Thoracic aorta (tissue), 2 donors: Measurements from ENCODE around the gene TNF. TPM values are rescaled to one million over a fixed set of nuclear protein-coding genes. Genes with fewer than 3 reads are reported as not detected.
"Not testable (repeated sequence)": the region's sequence is repeated elsewhere in the genome, so short reads cannot be mapped to it uniquely, and the experiment has no call there.

Source experiments
- ATAC-seq: fragments of 150-250 bp; one replicate; pipeline ENCODE4 v1.8.0; 2017; ENCODE audit warnings: low read depth; ENCODE audit not compliant: insufficient number of reproducible peaks, low FRiP score
- DNase-seq: peaks from one replicate; pipeline ENCODE4 v3.0.0-alpha.2; 2020; ENCODE audit warnings: low spot score
- H3K27ac ChIP-seq, 2 donors: fragments of 200-600 bp; sonication (generic); 1 replicate in 1 of 2; 2 replicates in 1 of 2; pipeline ENCODE4 v1.5.1; 2016; ENCODE audit warnings: mild to moderate bottlenecking in 2 of 2, moderate library complexity in 2 of 2
- H3K27me3 ChIP-seq: fragments of 200-600 bp; sonication (generic); replicated peaks from 2 replicates; pipeline ENCODE4 v1.6.0; 2016; ENCODE audit warnings: mild to moderate bottlenecking; ENCODE audit not compliant: insufficient read depth
- H3K36me3 ChIP-seq: fragments of 200-600 bp; sonication (generic); one replicate; pipeline ENCODE4 v1.5.1; 2016
- H3K4me1 ChIP-seq, 2 donors: fragments of 200-600 bp; sonication (generic); 1 replicate in 1 of 2; 2 replicates in 1 of 2; pipeline versions ENCODE4 v1.5.1 to v1.6.0; 2016; ENCODE audit warnings: low read depth in 2 of 2, mild to moderate bottlenecking in 1 of 2; ENCODE audit not compliant: control insufficient read depth in 1 of 2
- H3K4me3 ChIP-seq: fragments of 200-600 bp; sonication (generic); 2 replicates; pipeline ENCODE4 v1.5.1; 2016; ENCODE audit warnings: mild to moderate bottlenecking
- H3K9me3 ChIP-seq: fragments of 200-600 bp; sonication (generic); 2 replicates; pipeline ENCODE4 v1.5.1; 2016
- total RNA-seq, 2 donors: library from RNA; depleted of rRNA; stranded (reverse); fragments of >200 nt; gene quantifications; one replicate each; pipeline versions ENCODE4 v1.1.0 to v1.2.3, GENCODE V29; 2016
- TF ChIP-seq, protein P1 (sequence below): fragments of 200-600 bp; sonication (generic); IDR thresholded peaks from one replicate; pipeline ENCODE4 v1.5.1; 2019; ENCODE audit warnings: antibody characterized with exemption

Gene TNF
- total RNA-seq, 2 donors from 2014 or later: 0.71 to 3.2 TPM

DNA sequence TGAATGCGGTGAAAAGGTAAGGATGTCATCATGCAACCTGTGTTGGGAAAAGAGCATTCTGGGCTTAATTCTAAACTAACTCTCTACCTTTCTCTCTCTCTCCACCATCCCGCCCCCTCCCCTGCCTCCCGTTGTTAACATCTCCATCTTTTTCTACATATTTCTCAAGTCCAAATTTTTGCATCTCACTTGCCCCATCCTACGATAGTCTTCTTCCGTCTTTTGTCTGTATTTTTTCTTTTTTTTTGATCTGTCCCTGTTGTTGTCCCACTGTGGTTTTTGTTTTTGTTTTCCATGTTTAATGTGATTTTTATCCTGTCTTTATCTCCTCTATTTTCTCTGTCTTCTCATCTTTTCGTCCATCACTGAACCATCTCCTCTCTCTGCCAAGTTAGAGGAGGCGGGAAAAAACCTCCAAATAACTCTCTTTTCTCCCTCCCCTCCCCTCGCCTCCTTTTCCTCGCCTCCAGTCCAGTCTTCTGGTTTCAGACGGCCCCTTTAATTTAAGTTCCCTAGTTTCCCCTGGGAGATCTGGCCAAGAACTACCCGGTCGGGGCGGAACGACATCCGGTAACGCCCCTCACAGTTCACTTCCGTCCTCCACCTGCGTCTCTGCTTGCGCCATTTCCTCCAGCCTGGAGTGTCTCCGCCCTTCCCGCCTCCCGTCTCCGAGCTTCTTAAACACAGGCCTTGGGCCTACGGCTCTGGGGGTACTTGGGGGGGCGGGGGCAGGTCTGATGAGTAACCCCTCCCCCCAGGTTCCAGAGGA is 28.2 kb upstream of the TNF start, which contains the start of gene NFKBIL1:
TSS of gene NFKBIL1 (plus strand) at position 651 of the 769 bp plus-strand sequence. CDS start at position 738, 87 bp downstream.
- H3K9me3 ChIP-seq: no peaks in the 10 kb centered on the region
- H3K4me1 ChIP-seq: peaks cover 13 to 28% of the 10 kb centered on the region in 2 donors
- H3K27ac ChIP-seq: peak within 1 kb of the TSS; percentile 70 to 76
- TF ChIP-seq, protein P1, sequence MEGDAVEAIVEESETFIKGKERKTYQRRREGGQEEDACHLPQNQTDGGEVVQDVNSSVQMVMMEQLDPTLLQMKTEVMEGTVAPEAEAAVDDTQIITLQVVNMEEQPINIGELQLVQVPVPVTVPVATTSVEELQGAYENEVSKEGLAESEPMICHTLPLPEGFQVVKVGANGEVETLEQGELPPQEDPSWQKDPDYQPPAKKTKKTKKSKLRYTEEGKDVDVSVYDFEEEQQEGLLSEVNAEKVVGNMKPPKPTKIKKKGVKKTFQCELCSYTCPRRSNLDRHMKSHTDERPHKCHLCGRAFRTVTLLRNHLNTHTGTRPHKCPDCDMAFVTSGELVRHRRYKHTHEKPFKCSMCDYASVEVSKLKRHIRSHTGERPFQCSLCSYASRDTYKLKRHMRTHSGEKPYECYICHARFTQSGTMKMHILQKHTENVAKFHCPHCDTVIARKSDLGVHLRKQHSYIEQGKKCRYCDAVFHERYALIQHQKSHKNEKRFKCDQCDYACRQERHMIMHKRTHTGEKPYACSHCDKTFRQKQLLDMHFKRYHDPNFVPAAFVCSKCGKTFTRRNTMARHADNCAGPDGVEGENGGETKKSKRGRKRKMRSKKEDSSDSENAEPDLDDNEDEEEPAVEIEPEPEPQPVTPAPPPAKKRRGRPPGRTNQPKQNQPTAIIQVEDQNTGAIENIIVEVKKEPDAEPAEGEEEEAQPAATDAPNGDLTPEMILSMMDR: no peak
- H3K27me3 ChIP-seq: no peaks in the 10 kb centered on the region
- ATAC-seq (peak; percentile 91), DNase-seq (peak; percentile 87)
- peak within 1 kb of the TSS; percentile 74 for H3K4me3 ChIP-seq
- peaks cover 15% of the 10 kb centered on the region for H3K36me3 ChIP-seq

DNA sequence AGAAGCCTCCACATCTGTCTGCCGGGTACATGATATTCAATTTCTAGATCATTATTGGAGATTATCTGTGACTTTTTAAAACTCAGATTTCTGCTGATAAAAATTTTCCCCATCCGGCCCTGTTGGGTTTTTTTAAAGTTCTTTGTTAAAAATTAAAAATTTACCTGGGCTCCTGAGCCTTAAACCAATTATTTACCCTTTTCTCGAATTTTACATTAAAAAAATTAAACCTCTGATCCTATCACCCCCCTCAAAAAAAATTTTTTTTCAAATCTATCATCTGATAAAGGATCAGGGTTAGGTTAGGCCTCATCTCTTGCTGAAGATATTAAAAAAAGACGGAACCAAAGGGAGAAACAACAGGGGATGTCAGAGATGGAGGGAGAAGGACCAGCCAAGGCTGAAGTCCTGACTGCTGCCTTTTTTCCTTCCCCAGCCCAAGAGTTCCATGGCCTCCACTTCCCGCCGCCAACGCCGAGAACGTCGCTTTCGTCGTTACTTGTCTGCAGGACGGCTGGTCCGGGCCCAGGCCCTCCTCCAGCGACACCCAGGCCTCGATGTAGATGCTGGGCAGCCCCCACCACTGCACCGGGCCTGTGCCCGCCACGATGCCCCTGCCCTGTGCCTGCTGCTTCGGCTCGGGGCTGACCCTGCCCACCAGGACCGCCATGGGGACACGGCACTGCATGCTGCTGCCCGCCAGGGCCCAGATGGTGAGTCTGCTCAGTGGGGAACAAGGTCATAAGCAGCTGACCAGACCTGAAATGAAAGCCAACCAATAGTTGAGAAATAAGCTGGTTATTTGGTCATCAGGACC is 27.4 kb upstream of the TNF start:
- TF ChIP-seq, protein P1: no peak
- H3K36me3 ChIP-seq: peaks cover 15% of the 10 kb centered on the region
- ATAC-seq (no peak), DNase-seq (no peak)
- no peaks in the 10 kb centered on the region for H3K9me3 ChIP-seq
- H3K27ac ChIP-seq: peak overlapping the region; percentile 70 to 76
- H3K4me1 ChIP-seq: peaks cover 9 to 23% of the 10 kb centered on the region in 2 donors
- peak overlapping the region; percentile 74 for H3K4me3 ChIP-seq
- no peaks in the 10 kb centered on the region for H3K27me3 ChIP-seq

DNA sequence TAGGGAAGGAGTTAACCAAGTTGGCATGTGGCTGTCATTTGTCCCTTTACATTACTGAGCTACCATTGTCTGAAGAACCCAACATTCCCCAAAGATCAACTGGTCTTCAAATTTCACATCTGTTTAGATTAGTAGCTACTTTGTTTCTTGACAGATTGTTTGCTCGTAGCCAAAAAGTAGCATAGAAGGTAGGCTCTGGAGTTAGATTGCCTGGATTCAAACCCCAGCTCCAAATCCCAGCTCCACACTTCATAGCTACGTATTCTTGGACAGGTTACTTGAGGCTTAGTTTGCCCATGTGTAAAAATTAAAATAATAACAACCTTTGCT is 26.9 kb upstream of the TNF start:
- DNase-seq: no peak
- Histone ChIP-seq H3K27ac (peak overlapping the region in 1 of 2 donors; percentile 70), H3K4me1 (peaks cover 7 to 21% of the 10 kb centered on the region in 2 donors), H3K27me3 (no peaks in the 10 kb centered on the region), H3K36me3 (peaks cover 15% of the 10 kb centered on the region), H3K9me3 (no peaks in the 10 kb centered on the region), H3K4me3 (peak overlapping the region; percentile 74)
- ATAC-seq: no peak
- TF ChIP-seq, protein P1: no peak

DNA sequence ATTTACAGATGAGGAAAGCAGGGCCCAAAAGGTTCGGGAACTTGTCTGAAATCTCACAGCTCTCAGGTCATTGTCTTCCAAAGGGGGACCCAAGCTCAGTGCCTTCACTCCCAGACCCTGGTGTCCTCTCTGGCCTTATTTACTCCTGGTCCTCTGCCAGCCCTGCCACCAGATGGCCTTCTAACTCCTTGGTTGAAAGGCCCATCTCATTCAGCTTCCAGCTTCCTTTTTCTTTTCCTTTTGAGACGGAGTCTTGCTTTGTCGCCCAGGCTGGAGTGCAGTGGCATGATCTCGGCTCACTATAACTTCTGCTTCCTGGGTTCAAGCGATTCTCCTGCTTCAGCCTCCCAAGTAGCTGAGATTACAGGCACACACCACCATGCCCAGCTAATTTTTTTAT is 24.0 kb upstream of the TNF start:
- DNase-seq, H3K27me3 ChIP-seq, H3K4me3 ChIP-seq, H3K9me3 ChIP-seq, ATAC-seq, H3K27ac ChIP-seq: not testable (repeated sequence)
- H3K4me1 ChIP-seq: peaks cover 7 to 16% of the 10 kb centered on the region in 2 donors
- peaks cover 18% of the 10 kb centered on the region for H3K36me3 ChIP-seq

DNA sequence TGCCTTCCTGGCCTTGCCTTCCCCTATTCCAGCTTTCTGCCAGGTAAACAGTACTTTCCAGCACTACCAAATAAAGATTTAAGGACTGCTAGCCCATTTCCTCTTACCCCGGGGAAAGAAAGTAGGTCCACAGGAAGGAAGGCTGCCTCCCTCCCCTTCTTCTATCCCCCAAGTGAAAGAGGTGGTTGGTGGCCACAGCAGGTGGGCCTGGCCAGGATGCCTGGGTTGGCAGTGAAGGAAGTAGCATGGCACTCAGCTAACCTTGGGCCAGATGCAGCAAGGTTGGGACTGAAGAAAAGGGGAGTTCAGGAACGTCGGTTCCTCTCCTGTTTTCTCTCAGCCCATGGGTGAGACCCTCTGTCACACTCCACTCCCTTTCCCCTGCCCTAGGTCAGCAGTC is 19.1 kb upstream of the TNF start:
- TF ChIP-seq, protein P1: no peak
- Histone ChIP-seq H3K36me3 (peaks cover 26% of the 10 kb centered on the region), H3K9me3 (no peaks in the 10 kb centered on the region), H3K27me3 (no peaks in the 10 kb centered on the region), H3K27ac (no peak overlapping the region), H3K4me3 (no peak overlapping the region), H3K4me1 (peaks cover 12 to 24% of the 10 kb centered on the region in 2 donors)
- no peak for ATAC-seq
- no peak for DNase-seq
